ENCODE measurements around the gene SRGAP1.
"Not testable (repeated sequence)": the region's sequence is repeated elsewhere in the genome, so short reads cannot be mapped to it uniquely, and the experiment has no call there.

The SRGAP1 gene

DNA sequence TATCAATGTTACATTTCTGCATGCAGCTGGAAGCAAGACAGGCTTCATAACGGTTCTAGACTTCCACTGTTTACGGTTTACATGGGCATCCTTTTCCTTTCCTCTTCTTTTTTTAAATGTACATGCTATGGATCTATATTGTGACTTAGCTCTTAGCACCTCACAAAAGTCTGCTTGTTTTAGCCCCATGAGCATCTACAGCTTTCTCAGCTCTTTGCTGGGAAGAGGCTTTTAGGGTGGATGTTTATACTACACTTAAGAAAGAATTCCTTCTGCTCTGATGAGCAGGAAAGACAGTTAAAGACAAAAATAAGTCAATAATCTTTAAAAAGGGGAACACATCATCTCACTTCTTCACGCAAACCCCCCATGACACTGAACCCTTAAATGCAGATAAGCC is 326.2 kb downstream of the SRGAP1 start:
- DNase-seq (ENCODE audit: low spot score), result no peak

DNA sequence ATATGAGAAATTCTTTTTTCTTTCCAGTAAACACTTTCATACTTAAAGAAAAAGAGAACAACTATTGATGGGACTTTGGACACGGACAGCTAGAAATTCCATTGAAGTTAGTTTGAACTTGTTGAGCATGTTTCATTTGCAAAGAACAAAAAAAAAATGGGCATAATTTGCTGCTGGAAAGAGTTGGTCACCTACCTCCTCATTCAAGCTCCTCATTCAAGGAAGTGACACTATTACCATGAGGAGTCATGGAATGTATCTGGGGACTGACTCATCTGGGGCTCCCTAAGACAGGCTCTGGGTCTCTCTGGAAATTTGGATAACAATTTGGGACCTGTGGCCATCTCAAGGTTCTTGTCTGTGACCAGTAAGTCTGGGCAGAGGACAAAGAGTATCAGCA is 327.2 kb downstream of the SRGAP1 start:
- no peak for DNase-seq (ENCODE audit: low spot score)

DNA sequence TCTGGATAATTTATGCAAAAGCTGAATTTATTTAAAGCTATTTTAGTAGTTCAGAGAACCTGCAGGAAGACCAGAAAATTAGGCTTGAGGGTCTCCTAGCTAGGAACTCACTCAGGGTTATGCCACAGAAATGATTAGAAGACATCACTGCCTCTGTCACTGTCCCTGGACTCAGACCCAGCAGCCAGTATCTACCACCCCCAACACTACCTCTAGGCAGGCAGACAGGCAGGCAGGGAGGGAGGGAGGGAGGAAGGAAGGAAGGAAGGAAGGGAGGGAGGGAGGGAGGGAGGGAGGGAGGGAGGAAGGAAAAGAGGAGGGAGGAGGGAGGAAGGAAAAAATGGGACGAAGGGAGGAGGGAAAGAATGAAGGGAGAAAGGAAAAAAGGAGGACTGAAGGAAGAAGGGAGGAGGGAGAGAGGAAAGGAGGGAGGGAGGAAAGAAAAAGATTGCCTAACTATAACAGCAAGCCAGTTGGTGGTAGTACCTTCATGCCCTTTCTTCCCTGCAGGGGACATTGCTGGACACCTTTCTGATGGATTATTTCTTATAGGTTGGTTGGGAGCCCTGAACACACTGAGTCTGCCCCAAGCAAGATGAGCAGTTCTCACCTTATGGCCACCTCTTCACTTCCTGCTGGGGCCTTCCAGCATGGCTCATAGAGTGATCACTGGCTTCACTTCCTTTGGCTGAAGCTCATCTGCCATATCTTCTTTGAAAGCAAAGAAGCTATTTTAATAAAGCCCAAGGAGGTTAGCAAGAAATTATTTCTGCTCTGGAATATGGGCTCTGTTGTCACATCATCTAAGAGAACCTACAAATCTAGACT is 327.9 kb downstream of the SRGAP1 start:
- no peak for DNase-seq (ENCODE audit: low spot score)

DNA sequence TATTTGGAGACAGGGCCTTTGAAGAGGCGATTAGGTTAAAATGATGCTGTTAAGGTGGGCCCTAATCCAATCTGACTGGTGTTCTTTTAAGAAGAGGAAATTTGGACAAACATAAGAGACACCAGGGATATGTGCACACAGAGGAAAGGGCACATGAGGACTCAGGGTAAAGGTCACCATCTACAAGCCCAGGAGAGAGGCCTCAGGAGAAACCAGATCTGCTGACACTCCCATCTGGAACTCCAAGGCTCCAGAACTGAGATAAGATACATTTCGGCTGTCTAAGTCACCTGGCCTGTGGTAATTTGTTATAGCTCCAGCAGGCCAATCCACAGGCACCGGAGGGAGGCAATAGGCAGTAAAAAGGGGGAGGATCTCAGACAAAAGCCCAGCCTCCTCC is 329.0 kb downstream of the SRGAP1 start:
- no peak for DNase-seq (ENCODE audit: low spot score)

DNA sequence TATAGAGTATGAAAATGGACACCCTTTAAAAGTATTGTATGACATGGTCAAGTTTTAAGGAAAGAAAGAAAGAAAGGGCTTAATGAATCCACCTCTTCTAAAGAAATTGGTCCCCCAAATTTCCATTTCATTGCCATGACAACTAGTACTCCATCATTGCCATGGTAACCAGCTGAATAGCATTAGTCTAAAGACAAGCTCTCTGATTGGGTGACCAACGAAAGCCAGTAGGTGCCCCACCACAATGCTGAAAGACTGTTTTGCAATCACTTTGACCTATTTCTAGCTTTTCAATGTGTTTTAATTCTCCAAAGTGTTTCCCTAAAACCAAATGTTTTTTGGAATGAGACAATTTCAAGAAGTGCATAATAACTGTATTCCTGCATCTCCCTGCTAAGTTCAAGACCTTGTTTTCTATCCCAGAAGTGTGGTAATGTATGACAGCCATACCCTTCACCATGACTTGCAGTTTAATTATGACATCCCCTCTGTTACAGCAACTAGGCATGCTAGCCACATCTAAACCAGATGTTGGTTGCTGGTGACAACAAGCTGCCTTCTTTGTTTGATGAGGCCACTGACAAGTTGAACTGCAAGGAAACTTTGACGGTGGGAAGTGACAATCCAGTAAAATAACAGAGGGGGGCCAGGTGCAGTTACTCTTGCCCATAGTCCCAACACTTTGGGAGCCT is 330.9 kb downstream of the SRGAP1 start:
- no peak for DNase-seq (ENCODE audit: low spot score)

DNA sequence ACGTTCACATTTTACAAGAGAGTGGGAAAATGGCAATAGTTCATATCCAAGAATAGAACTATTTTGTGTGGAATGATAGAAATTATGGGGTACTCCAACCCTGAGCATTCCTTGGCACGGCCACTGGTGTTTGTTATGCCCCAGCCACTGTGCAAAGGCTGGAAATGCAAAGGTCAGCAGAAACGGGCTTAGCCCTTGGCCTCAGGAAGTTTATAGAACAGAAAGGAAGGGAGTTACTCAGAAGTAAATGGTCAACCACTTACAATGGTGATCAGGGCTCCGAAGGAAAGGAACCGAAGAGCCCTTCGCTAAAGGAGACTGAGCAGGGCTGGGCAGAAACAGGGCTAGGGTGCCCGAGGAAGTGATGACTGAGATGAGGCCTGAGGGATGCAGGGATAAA is 332.5 kb downstream of the SRGAP1 start:
- DNase-seq (ENCODE audit: low spot score), result no peak

DNA sequence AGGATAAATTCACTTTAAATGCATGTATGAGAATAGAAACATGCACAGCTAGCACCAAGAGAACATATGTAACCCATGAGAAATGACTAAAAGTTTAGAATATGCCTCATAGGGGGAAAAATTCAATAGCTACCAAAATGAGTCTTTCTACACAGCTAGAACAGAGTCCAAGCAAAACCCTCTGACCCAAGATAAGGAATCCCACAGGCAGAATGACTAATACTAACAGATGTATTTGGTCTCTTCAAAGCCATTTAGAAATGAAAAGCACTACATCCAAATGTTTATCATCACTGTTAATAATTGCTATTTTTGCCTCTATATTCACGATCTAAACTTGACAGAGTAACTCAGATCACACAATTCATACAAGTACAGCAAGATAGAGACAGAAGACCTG is 333.6 kb downstream of the SRGAP1 start:
- DNase-seq (ENCODE audit: low spot score), result no peak

DNA sequence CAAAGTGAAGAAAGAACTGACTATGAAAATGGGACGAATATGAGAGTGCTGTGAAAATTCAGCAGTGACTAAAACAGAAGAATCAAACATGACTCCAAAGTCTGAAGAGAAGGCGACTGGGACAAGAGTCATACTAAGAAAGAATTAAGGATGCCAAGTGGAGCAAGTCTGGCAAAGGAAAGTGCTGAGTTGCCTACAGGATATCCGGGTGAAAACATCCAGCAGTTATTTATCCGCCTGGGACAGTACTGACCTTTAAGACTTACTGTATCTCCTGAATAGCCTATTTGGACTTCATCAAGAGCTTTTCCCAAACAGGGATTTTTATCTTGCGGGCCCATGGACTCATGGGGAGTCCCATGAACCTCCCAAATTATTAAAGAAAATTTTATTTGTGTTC is 336.5 kb downstream of the SRGAP1 start:
- no peak for DNase-seq (ENCODE audit: low spot score)

DNA sequence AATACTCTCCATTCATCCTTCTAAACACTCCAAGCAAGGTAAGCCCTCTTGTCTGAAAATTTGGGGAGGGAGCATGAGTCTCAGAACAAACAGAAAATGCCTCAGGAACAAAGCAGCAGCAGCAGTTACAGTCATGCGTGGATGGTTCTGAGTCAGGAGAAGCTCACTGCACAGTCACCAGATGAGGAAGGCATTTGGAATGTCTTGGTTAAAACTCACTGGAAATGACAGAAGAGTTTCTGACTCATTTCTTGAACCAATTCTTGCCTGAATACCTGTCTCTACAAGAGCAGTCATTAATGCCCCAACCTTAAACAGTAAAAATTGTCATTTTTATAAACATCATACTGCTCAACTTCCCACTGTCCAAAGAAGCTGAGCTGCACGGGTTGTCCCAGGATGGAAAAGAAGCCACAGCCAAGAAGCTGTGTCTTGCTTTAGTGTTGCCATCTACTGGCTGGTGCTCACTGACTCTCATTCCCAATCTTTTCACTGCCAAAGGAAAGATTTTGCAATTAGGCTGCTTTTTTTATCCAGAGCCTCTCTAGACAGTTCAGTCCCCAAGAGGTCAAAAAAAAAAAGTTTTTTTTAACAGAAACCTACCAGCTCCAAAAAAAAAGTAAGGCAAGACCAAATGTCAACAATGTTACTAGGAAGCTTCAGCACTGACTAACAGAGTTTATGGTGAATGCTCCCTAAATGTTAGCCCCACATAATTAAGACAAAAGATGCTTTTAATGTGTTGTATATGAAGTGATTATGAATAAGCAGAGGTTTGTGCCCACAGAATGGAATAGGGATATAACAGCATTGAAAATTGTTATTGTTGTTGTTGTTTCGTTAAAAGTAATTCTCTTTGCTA is 337.2 kb downstream of the SRGAP1 start:
- DNase-seq (ENCODE audit: low spot score), result peak; percentile 44

DNA sequence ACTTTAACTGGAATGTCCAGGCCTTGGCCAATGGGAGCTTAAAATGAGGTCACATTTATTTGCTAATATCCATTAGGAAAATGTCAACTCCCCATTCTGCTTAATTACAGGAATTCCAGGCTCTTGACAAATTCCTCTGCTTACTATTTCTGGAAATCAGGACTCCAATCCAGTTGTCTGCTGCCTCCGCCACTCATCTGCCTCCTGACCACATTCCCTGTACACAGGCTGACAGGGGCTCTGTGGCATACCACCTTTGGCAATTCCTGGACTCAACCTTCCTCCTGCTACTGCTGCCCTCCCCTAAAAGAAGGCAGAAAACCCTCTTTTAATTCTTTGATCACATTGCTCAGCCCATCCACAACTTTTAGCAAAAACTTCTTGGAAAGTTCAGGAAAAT is 339.7 kb downstream of the SRGAP1 start:
- no peak for DNase-seq (ENCODE audit: low spot score)

DNA sequence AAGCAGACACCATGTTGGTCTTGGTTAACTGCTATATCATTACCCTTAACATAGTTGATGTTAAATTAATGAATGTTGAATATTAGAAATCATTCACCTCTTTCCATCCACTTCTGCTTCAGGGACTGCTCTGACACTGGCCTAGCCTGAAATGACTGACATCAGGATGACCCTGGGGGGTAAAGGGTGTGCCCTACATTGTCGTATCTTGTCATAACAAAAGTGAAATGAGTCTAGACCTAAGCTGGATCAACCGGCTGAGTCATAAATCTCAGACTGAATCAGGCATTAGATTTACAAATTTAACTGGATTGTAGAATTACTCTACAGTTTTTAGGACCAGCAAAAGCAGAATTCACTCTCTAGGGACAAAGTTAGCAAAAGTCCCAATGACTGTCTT is 342.3 kb downstream of the SRGAP1 start:
- DNase-seq (ENCODE audit: low spot score), result no peak

DNA sequence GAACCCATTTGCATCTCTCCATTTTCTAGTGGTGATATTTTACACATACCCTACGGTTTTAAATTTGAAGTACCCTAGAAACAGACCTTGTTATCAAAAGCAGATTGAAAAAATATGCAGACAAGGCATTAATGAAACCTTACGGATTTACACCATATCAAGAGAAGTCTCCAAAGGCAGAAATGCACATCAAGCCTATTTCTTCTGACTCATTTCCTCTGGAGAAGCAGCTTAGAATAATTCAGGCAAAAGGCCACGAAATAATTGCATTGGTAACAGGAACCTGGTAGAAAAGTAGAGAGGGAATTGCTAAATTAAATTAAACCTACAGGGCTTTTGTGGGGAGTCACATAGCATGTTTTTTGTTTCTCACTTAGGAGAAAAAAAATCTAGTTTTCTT is 342.9 kb downstream of the SRGAP1 start:
- DNase-seq (ENCODE audit: low spot score), result no peak

DNA sequence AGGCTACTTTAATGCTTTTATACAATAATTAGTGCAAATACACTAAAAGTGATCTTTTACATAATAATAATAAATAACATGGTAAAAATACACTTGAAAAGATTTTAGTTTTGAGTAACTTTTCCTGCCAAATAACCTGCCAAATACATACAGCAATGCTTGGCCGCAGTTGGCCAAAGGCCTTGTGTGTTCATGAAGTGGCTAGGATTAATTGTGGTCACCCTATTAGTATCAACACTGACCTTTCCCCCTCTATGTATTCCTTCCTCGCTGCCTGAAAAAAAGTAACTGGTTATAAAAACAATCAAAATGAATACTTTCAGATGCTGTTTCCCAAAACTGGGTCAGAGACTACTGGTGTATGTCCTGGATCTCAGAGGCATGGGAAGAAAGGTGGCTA is 343.3 kb downstream of the SRGAP1 start:
- no peak for DNase-seq (ENCODE audit: low spot score)

DNA sequence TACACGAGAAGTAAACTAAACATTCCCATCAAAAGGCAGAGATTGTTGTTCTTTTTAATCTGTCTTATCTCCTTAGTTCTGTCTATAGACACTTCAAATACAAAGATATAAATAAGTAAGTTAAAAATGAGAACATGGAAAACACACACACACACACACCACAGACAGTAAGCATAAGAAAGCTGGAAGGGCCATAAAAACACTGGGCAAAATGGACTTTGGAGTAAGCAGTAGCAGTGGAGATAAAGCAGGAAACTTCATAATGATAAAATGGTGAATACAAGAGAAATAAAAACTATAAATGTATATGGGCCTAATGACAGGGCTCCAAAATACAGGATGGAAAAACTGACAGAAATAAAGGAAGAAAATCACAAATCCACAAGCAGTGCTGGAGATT is 345.0 kb downstream of the SRGAP1 start:
- no peak for DNase-seq (ENCODE audit: low spot score)

DNA sequence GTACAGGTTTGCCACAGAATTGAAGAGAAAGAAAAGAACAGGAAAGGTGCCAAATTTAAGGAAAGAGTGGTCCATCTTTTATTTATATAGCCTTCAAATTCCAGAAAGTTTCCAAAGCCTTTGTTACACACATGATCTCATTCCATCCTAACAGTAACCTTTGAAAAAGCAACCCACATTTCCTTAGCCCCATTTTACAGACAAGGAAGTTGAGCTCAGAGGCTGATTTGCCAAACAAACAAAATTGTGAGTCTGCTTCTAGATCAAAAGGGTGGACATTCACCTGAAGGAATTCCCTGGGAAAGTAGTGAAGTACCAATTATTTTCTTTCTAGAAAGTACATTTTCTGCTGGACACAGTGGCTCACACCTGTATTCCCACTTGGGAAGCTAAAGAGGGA is 345.6 kb downstream of the SRGAP1 start:
- no peak for DNase-seq (ENCODE audit: low spot score)

DNA sequence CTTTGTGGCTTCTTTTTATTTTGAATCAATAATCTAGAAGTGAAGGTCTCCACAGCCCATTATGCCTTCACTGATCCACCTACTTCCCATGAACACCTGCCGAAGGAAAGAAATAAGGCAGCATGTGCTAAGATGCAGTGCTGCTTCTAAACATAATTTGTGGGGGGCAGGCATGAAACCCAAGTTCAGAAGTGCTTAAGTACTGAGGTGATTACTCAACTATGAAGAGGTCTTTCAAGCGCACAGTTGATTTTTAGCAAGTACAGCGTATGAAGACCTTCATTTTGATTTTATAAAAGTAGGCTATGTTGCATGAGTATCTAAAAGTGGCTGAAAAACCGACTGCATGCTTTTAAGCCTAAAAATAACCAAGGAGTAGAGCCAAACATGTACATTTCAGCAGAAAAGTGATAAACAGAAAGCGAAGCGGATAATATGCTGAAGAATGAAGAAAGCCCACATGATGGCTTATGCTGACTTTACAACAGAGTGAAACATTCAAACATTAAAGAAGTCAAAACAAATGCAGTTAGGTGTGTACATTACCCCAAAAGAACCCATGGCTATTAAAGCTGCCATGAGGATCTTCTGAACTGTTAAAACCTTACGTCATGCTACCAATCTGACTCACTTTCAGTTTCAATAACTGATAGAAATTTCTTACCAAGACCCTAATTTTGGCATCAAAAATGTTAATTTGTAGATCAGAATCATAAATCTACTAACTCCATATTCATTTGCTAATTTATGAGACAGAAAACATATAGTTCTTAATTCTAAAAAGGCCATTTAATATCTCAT is 348.3 kb downstream of the SRGAP1 start:
- DNase-seq (ENCODE audit: low spot score), result no peak

DNA sequence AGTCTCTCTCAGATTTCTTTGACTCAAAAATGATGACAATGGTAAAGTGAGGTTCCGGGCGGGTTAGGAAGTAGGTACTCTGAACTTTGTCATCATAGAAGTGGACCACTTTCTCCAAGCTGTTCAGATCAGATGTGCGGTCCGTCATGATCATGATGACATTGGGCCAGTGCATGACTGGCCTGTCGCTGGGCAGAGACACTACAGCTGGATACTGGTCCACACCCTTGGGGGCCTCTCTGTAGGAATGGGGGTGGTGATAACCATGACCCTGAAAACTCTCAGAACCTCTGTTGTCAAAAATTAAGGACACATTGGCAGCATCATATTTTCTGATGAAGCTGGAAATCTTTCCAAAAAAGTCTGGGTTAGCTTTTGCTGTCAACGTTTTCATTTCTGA is 349.4 kb downstream of the SRGAP1 start:
- DNase-seq (ENCODE audit: low spot score), result no peak

DNA sequence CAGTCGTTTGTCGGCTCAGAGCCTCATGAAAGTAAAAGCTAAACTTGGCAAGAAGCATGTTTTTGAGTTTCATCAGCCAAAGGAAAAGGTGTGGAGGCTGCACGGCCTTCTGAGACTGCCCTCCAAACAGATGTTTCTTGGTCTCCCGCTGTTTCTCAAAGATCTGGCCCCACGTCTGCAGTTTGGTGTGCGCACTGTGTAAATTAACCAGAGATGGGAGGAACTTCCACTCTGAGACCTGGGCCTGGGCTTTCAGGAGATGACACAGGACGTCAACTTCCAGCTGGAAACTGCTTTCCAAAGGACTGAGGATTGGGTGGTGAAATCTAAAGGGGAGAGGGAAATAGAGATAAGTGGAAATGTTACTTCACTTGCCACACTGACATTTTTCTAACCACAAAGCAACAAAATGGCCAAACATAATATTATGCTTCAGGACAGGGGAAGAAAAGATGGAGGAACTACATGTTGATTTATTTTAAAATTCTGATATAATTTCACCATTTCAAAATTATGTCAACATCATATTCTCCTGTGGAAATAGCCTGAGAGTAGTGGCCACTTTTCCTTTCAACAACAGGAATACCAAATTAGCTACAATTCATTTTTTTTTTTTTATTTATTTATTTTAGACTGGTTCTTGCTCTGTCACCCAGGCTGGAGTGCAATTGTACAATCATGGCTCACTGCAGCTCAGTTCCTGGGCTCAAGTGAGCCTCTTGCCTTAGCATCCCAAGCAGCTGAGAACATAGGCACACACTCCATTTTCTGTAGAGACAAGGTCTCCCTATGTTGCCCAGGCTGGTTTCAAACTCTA is 350.0 kb downstream of the SRGAP1 start:
- no peak for DNase-seq (ENCODE audit: low spot score)

DNA sequence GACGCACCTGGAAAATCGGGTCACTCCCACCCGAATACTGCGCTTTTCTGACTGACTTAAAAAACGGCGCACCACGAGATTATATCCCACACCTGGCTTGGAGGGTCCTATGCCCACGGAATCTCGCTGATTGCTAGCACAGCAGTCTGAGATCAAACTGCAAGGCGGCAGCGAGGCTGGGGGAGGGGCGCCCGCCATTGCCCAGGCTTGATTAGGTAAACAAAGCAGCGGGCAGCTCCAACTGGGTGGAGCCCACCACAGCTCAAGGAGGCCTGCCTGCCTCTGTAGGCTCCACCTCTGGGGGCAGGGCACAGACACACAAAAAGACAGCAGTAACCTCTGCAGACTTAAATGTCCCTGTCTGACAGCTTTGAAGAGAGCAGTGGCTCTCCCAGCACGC is 351.3 kb downstream of the SRGAP1 start:
- DNase-seq (ENCODE audit: low spot score), result not testable (repeated sequence)

DNA sequence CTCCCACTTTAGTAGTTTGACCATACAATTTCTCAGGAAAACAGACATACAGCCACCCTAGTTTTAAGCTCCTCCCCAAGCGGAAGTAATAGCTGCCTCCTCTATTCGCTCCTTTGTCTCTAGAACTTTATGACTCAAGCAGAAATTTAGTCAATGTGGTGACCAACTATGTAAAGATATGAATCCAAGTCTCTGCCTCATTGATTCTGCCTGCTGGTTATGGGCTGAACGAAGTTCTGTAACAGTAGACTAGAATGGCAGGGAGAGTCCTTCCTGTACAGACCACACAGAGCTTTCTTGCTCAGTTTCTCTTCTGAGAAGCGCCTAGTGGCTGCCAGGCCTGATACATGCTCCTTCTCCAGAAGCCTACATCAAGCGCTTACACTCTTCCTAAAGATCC is 358.5 kb downstream of the SRGAP1 start:
- DNase-seq (ENCODE audit: low spot score), result no peak

DNA sequence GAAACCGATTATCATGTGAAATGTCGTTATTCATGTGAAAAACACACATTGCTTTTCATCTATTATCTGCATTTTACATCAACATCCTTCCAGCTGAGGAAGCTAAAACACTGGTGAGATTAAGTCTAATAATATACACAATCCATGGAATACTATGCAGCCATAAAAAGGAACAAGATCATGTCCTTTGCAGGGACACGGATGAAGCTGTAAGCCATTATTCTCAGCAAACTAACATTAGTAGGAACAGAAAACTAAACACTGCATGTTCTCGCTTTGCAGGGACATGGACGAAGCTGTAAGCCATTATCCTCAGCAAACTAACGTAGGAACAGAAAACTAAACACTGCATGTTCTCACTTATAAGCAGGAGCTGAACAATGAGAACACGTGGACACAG is 359.3 kb downstream of the SRGAP1 start:
- DNase-seq (ENCODE audit: low spot score), result no peak

Measured in SW480 (cell line).